Measurements from ENCODE around the gene MSH6.

The MSH6 gene

DNA sequence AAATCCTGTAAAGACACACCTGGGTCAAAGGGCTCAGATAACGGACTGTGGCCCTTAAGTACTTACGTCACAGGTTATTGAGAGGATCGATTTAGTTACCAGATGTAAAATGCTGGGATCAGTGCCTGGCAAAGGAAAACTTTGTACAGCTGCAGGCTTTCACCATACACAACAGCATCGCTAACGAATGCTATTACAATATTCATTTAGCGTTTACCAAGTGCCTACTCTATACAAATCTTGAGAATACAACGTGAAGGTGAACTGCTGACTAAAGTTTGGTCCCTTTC, 619 bp upstream of the MSH6 start:
- DNase-seq = no peak

DNA sequence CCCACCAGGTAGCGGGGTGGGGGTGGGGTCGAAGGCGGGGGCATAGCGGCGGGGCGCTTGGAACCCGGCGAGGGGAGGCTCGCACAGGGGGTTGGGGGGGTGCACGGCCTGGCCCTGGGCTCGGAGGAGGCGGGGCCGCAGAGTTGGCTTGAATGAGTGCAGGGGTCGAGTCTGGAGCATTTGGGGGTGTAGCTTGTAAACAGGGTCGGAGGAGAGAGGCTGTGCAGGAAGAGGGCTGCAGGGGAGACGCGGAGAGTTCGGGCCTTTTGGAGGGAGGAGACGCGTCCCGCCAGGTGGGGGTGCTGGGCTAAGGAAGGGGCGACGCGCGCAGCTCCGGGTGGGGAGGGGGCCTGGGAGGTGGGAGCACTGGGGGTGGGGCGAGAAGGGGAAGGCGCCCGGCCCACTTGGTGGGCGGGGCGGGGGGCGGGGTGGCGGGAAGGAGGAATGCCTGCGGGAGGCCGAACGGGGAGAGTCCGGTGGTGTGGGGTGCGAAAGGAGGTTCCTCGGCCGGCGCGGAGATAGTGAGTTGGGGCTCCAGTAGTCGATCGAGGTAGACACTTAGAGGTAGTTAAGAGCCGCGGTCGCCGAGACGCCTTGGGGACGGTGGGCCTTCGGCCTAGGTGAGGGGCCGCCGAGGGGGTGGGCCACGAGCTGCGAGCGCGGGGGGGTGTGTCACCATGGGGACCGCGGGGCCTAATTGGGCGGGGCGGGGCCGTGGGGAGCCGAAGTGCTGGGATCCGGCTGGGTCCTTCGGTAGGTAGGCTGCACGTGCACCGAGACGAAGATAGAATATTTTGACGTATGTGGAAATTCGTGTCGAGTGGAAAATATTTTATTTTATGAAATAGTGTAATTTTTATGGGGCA, 774 bp downstream of the MSH6 start:
- peak; percentile 71 for DNase-seq

DNA sequence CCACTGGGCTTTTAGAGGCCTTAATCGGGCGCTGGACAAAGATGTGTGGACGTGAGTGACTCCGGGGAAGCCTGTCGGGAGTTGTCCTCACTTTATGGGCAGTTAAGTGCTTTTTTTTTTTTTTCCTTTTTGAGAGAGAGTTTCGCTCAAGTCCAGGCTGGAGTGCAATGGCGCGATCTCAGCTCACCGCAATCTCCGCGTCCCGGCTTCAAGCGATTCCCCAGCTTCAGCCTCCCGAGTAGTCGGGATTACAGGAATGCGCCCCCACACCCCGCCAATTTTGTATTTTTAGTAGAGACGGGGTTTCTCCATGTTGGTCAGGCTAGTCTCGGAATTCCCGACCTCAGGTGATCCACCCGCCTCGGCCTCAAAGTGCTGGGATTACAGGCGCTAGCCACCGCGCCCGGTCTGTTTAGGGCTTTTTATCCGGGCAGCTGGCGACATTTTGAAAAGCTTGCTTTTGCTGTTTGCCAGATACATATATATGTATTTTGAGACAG, 1.5 kb downstream of the MSH6 start:
- no peak for DNase-seq

DNA sequence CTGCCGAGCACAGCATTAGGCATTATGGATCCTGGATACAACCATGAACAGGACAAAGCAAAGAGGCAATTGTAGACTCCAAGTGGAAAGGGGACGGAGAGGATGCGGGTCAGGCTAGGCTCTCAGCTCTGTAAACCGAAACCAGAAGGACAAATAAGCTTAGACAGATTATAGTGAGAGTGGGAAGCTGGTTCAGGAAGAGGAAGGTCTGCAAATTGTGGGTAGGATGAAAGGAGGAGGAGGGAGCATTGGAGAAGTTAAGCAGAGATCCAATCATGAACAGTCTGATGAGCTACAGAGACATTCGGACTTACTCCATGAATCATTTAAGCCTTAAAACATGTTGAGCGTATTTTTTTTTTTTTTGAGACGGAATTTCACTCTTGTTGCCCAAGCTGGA, 3.0 kb downstream of the MSH6 start:
- no peak for DNase-seq

DNA sequence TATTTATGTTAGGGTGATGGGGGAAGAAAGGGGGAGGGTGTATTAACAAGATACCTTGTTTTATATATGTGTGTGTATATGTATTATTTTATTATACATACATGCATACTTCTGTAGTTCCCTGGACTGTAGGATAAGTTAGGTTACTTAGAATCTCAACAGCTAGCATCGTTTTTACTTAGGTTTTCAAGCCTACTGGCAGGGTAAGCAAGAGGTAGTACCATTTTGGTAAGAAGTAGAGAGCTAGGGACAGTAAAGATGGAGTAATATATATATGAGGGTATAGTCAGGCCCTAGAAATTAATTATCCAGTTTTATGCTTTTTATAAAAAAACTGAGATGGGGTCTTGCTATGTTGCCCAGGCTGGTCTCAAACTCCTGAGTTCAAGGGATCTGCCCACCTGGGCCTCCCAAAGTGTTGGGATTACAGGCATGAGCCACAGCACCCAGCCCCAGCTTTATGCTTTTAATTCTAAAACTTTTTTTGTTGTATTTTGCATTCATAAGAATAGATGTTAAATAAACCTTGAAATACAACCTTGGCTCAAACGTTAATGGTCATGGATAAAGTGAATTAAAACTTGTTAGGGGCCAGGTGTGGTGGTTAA, 13.2 kb downstream of the MSH6 start:
- no peak for DNase-seq

DNA sequence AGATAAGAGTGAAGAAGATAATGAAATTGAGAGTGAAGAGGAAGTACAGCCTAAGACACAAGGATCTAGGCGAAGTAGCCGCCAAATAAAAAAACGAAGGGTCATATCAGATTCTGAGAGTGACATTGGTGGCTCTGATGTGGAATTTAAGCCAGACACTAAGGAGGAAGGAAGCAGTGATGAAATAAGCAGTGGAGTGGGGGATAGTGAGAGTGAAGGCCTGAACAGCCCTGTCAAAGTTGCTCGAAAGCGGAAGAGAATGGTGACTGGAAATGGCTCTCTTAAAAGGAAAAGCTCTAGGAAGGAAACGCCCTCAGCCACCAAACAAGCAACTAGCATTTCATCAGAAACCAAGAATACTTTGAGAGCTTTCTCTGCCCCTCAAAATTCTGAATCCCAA, 15.7 kb downstream of the MSH6 start:
- DNase-seq = peak; percentile 14

DNA sequence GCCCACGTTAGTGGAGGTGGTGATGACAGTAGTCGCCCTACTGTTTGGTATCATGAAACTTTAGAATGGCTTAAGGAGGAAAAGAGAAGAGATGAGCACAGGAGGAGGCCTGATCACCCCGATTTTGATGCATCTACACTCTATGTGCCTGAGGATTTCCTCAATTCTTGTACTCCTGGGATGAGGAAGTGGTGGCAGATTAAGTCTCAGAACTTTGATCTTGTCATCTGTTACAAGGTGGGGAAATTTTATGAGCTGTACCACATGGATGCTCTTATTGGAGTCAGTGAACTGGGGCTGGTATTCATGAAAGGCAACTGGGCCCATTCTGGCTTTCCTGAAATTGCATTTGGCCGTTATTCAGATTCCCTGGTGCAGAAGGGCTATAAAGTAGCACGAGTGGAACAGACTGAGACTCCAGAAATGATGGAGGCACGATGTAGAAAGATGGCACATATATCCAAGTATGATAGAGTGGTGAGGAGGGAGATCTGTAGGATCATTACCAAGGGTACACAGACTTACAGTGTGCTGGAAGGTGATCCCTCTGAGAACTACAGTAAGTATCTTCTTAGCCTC, 16.2 kb downstream of the MSH6 start:
- no peak for DNase-seq

DNA sequence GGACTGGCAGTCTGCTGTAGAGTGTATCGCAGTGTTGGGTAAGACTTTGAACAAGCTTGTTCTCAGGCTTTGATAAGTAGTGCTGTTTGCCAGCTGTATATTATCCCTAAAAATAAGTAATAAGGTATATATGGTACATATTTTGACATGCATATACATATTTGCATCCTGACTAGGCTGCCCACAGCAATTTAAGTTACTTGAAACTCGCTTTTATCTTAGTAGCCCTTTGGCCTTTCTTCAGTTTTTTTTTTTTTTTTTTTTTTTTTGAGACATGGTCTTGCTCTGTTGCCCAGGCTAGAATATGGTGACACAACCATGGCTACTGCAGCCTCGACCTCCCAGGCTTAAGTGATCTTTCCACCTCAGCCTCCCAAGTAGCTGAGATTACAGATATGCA, 18.2 kb downstream of the MSH6 start:
- no peak for DNase-seq

DNA sequence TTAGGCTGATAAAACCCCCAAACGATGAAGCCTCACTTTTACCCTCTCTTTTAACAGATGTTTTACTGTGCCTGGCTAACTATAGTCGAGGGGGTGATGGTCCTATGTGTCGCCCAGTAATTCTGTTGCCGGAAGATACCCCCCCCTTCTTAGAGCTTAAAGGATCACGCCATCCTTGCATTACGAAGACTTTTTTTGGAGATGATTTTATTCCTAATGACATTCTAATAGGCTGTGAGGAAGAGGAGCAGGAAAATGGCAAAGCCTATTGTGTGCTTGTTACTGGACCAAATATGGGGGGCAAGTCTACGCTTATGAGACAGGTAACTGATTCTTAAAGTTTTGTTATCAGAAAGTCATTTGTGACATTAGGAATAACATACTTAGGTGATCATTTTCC, 20.4 kb downstream of the MSH6 start:
- no peak for DNase-seq

DNA sequence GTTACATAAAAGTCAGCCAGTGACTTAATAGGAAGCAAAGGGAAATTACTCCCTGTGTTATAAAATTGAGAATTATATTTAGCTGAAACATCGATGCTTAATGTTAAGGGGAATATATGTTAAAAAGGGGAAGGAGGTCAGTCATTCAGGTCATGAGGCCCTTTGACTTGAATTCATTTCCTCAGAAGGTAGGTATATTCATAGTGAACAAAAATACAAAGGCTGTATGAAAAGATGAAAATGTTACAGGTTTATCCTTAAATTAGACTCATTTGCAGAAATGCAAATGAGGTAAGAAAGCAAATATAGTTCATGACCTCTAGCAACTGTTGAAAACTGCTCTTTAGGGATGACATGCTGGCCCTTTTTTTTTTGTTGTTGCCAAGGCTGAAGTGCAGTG, 20.8 kb downstream of the MSH6 start:
- no peak for DNase-seq

DNA sequence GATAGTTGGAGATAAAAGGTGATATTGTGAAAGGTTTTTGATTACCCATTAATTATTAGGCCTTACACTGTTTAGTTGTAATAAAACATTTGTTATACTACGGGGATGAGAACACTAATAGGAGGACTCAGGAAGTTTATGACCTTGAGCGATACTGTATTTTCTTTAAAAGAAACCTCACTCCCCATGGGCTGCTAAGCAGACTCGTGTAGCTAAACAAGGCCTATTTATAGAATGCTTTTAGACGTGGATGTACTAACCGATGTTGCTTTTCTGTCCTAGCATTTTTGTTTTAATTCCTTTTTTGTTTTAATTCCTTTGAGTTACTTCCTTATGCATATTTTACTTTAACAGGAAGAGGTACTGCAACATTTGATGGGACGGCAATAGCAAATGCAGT, 22.9 kb downstream of the MSH6 start:
- no peak for DNase-seq

DNA sequence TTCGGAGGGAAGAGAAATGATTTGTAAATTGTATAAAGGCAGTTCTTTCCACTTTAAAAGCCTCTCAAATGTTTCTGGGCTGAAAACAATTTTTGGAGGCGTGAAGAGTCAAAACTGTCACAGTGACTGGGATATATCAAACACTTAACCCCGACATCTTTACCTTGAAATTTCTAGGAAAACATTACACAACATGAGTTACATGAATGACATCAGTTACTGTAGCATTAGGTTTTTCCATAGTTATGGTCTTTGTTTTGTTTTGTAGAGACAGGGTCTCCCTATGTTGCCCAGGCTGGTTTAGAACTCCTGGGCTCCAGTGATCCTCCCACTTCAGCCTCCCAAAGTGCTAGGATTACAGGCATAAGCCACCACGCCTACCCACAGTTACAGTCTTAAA, 25.7 kb downstream of the MSH6 start:
- no peak for DNase-seq

DNA sequence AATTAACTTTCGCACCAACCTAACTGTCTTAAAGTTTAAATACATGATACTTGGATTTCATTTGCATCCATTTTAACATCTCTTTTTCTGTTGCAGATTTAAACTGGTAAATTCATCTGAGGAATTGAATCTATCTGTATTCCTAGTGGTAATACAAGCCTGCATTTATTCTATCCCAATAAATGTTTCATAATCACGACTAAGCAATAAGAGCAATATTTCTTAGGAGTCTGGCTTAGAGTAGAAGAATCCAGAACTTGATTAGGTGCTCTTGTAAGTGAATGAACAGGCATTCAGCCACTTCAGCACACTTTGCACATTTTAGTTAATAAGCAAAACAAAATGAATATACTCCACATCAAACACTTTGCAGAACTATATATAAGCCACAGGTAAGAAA, 27.0 kb downstream of the MSH6 start:
- DNase-seq = no peak

DNA sequence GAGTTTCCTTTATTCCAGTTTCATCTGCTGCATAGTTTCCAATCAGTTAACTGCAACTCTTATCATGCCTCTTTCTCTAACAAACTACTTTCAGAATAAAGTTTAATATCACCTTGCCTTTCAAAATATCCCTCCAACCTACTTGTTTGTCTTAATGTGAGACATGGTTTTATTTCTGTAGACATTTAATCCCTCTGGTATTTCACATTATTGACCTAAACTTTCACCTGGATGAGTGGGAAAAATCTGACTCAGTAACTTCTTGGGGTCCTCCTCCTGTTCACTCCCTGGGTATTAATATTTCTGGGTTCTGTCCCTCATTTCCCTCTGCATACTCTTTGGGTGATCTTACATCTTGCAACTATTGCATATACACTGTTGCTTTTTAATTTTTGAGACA, 27.9 kb downstream of the MSH6 start:
- DNase-seq = no peak

DNA sequence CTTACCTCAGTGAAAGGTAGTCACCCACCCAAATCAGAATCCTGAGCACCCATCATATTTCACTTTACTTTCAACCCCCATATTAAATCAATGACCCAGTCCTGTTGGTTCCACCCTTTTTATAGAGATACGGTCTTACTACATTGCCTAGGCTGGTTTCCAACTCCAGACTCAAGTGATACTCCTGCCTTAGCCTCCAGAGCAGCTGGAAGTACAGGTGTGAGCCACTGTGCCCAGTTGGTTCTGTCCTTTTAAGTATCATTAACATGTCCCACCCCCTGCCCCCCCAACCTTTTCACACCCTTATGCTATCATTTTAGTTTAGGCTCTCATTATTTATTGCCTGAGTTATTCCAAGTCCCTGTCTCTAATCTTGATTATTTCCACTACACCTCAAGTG, 28.7 kb downstream of the MSH6 start:
- DNase-seq = no peak

DNA sequence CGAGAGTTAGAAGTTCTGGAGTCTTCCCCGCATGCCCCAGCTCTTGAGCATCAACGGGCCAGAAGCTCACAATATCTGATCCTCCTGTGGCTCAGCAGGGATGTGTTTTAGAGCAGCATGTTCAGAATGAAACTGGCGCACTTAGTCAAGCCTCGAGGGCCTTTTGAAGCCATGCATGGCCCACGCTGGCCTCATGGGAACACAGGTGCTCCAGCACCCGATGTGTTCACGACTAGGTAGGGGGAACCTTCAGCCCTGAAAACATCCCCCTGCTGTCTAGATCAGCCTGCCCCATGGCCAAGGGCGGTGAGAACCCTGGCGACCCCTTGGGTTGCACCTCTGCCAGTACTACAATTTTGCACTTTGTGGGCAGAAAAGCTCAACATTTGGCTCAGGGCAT, 32.8 kb downstream of the MSH6 start:
- DNase-seq = no peak

DNA sequence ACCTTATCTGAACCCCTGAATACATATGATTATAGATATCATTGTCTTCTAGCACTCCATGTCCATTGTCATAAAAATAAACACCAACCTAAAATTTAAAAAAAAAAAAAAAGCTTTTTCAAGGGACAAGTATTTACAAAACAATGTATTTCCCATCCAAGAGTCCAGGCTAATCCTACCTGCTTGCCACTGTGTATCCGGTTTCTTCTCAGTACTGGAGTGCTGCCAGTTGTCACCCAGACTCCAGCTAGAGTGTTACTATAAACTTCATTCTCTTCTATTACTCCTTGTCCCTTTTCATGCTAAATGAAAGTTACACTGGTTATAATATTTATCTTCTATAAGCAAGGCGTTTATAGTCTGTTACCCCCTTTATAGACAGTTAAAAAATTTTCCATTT, 35.8 kb downstream of the MSH6 start:
- DNase-seq = no peak

DNA sequence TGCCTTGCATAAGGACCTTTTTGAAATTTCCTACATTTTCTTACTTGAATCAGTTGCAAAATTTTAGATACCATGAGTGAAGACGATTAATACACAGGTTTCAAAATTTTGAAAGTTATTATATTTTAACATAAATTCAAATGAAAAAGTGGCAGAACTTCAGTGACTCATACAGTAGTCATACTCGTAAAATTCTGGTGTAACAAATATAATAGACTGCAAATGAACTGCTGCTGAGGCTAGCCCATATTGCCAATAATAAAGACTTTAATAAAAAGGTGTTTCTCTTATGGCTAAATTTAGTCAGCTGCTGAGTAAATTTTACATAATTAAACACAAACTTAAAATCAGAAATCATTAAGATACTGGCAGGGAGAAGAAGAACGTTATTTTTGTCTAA, 36.9 kb downstream of the MSH6 start:
- no peak for DNase-seq

DNA sequence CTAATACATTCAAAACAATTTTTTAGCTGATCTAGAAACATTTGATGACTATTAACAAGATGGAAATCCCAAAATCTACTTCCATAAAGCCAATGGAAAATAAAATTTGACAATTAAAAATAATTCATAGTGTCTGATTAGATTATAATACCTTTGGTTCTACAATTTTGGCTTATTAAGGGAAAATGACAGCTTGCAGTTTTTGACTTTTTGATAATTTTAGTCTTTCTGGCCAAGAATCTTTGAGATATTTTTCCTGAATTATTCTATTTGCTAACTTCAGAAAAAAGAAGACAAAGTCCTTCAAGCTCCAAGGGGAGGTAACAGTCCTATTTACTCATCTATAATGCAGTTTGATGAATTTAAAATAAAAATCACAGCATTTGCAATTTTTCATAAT, 39.6 kb downstream of the MSH6 start:
- DNase-seq = no peak

DNA sequence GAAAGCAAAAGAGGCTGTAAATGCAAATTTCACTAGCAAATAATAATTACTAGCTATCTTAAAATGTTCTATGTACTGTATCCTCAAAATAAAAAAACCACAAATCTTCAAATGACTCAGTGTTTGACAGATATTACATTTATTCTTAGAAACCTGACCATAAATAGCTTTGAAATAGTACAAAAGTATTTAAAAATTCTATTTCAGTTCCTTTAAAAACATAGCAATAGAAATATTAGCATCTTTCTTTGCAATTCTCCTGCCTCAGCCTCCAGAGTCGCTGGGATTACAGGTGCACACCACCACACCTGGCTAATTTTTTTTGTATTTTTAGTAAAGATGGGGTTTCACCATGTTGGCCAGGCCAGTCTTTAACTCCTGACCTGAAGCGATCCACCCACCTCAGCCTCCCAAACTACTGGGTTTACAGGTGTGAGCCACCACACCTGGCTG, 50.6 kb downstream of the MSH6 start:
- DNase-seq = no peak

DNA sequence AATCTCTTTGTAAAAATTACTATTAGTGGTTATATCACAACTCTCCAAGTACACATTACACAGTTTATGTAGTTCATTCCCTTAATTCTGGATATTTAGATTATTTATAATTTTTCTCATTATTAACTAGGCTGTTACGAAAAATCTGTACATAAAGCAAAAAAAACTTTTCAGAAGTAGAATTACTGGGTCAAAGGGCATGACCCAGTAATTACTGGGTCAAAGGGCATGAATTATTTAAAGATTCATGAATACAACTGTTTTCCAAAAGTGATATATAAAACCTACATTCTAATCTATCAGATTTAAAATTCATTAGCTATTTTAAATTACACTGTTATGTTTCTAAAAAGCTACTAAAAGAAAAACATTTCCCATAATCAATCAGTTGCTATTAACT, 55.3 kb downstream of the MSH6 start:
- no peak for DNase-seq

DNA sequence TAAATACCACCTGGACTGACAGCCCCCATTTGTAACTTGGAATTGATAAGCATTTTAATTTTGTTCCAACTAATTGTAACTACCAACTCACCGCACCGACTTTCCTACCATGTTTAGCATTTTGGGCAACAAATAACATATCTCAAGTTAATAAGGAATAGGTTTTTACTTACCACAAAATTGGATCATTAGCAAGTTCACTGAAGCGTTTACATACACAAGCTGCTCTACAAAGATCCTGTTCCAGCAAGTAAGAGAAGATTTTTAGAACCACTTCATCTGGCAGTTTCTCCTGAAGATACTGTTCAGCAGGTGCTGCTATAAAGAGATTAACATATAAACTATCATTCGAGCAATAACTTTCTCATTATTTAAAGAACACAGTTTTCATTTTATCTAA, 55.7 kb downstream of the MSH6 start:
- no peak for DNase-seq

DNA sequence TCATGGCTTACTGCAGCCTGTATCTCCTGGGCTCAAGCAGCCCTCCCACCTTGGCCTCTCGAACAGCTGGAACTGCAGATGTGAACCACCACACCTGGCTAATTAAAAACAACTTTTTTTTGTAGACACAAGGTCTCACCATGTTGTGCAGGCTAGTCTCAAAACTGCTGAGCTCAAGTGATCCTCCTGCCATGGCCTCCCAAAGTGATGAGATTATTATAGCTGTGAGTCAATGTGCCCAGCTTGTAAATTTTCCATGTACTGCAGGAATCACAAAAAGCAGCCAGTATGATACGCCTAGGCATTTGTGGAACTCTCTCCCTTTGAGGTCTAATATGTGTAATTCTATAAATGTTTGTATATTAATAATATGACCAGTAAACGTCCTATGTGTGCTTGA, 59.9 kb downstream of the MSH6 start:
- DNase-seq = no peak

DNA sequence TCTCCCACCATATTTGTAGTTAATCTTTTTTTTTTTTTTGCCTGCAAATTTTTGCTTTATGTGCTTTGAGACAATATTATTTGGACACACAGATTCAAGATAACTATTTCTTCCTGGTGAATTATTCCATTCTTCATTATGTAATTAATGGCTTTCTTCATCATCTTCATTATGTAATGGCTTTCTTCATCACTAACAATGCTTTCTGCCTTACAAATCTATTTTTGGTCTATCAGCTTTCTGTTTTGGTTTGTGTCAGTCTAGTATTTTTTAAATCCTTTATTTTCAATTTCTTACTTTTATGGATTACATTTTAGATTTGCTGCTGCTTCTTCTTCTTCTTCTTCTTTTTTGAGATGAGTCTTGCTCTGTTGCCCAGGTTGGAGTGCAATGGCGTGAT, 60.5 kb downstream of the MSH6 start:
- no peak for DNase-seq

DNA sequence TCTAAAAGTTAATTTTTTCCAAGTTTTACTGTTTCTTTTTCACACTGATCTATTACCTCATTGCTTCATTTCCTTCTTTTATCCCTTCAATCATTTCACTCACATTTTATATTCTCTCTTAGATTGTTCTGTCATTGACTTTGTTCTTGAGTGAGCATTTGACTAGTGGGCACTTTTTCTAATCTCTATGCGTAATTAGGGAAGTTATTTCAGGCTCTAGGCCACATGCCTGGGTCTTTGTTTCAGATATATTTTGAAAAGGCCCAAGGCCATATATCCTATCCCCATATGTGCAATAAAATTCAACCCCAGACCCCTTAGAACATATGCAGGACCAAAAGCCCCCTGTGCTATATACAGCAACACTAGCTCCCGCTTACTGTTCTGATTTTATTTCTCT, 61.2 kb downstream of the MSH6 start:
- no peak for DNase-seq

Measured in hematopoietic multipotent progenitor cell treated with erythropoietin and hydrocortisone succinate and interleukin-3 and kit ligand, for 8 days (in vitro differentiated cells).